ENCODE results near the gene ACVR1.

Gene ACVR1

GRCh38 chr2:157809212-157809611, 66.9 kb downstream of the ACVR1 start:
- peak; percentile 80 for ATAC-seq

More at GRCh38 chr2:157809212-157809611, 66.9 kb downstream of the ACVR1 start:
- TF ChIP-seq ARNTL (CRISPR knock-in tag; IDR thresholded peaks at IDR 0.05; ENCODE audit: borderline replicate concordance, low read depth) (no peak), TOX (CRISPR knock-in tag; IDR thresholded peaks at IDR 0.05; ENCODE audit: borderline replicate concordance) (peak; percentile 40; the same call in 1 of the 2 replicates), CSDC2 (CRISPR knock-in tag; IDR thresholded peaks at IDR 0.05) (no peak), ZC3H10 (CRISPR knock-in tag; IDR thresholded peaks at IDR 0.05) (peak; percentile 82), ZFP3 (CRISPR knock-in tag; IDR thresholded peaks at IDR 0.05) (peak; percentile 56; the same call in 1 of the 2 replicates), RARB (CRISPR knock-in tag; IDR thresholded peaks at IDR 0.05) (no peak), BACH2 (CRISPR knock-in tag; IDR thresholded peaks at IDR 0.05; ENCODE audit: borderline replicate concordance) (no peak), POU6F1 (CRISPR knock-in tag; IDR thresholded peaks at IDR 0.05; ENCODE audit: borderline replicate concordance, low read depth) (no peak), CREB5 (CRISPR knock-in tag; IDR thresholded peaks at IDR 0.05; ENCODE audit: low read depth) (peak; percentile 81), CSRNP3 (CRISPR knock-in tag; IDR thresholded peaks at IDR 0.05) (no peak), ZNF565 (CRISPR knock-in tag; conservative IDR thresholded peaks at IDR 0.05; ENCODE audit: low read depth) (no peak), ISL1 (CRISPR knock-in tag; IDR thresholded peaks at IDR 0.05) (peak; percentile 95), GLIS3 (CRISPR knock-in tag; IDR thresholded peaks at IDR 0.05) (no peak), ESRRG (CRISPR knock-in tag; IDR thresholded peaks at IDR 0.05) (no peak), ZNF70 (CRISPR knock-in tag; IDR thresholded peaks at IDR 0.05) (no peak), ZFP30 (CRISPR knock-in tag; IDR thresholded peaks at IDR 0.05) (no peak), PATZ1 (CRISPR knock-in tag; IDR thresholded peaks at IDR 0.05; ENCODE audit: borderline replicate concordance) (peak; percentile 65; the same call in 1 of the 2 replicates), TSHZ2 (CRISPR knock-in tag; IDR thresholded peaks at IDR 0.05) (peak; percentile 80; the same call in 1 of the 2 replicates), PPARA (CRISPR knock-in tag; IDR thresholded peaks at IDR 0.05; ENCODE audit: borderline replicate concordance) (no peak), TCF4 (CRISPR knock-in tag; IDR thresholded peaks at IDR 0.05; ENCODE audit: borderline replicate concordance) (no peak; the same call in 1 of the 2 replicates), OSR1 (CRISPR knock-in tag; IDR thresholded peaks at IDR 0.05) (no peak), SNAI2 (CRISPR knock-in tag; IDR thresholded peaks at IDR 0.05) (0 out of 2 replicates have a peak, but pooled peaks have one; percentile 56), ZNF8 (CRISPR knock-in tag; IDR thresholded peaks at IDR 0.05) (no peak)

All from SK-N-SH treated with all-trans-retinoic acid at 6 μM for 48 hours (cell line).